Measurements from ENCODE around the gene FOXP1. TPM values are rescaled to one million over a fixed set of nuclear protein-coding genes. Genes with fewer than 3 reads are reported as not detected.
A peak's percentile ranks its signal among the peaks of the same experiment; 100 is the strongest.

Gene FOXP1
- total and polyA plus RNA-seq, 12 donors: 4.8 to 56.0 (median 43.8) TPM

- intact Hi-C loops (cut with DNase I): loop anchor here in 1 of 10 donors (10.0 kb wide), 1 partner anchor 91 kb away; no protein-coding TSS in a partner anchor
- Histone ChIP-seq H3K27me3 (no peaks in the 10 kb centered on the region), H3K4me3 (peak overlapping the region in 8 of 10 donors; percentile 12 to 54 (median 42)), H3K36me3 (no peaks in the 10 kb centered on the region), H3K27ac (peak overlapping the region; percentile 12 to 82 (median 62)), H3K4me1 (peaks cover 0 to 35% (median 25%) of the 10 kb centered on the region in 9 donors), H3K9me3 (no peaks in the 10 kb centered on the region)
- 41 to 51% methylated on average over 4 of the region's 4 CpGs for WGBS, 2 donors
- TF ChIP-seq CTCF (IDR thresholded peaks at IDR 0.05): no peak
- ATAC-seq: peak; percentile 19 to 61 (median 36)
- DNase-seq: peak in 1 of 2 donors; percentile 21
These were observed 357.5 kb downstream of the FOXP1 start for GRCh38 chr3:71225951-71226564.

GRCh38 chr3:71225002-71225684, 358.4 kb downstream of the FOXP1 start:
- H3K4me3 ChIP-seq: peak overlapping the region in 5 of 10 donors; percentile 20 to 54 (median 43)

GRCh38 chr3:71219744-71220638, 363.5 kb downstream of the FOXP1 start:
- Histone ChIP-seq H3K9me3 (peaks cover 0 to 2% (median 0%) of the 10 kb centered on the region in 11 donors), H3K4me1 (peaks cover 0 to 10% (median 5%) of the 10 kb centered on the region in 9 donors), H3K27ac (no peak overlapping the region), H3K36me3 (no peaks in the 10 kb centered on the region), H3K4me3 (no peak overlapping the region), H3K27me3 (no peaks in the 10 kb centered on the region)
- no peak for TF ChIP-seq CTCF (IDR thresholded peaks at IDR 0.05)
- WGBS, 2 donors: 94 to 95% methylated on average over 7 of the region's 7 CpGs
- ATAC-seq (no peak), DNase-seq (no peak)
- intact Hi-C loops (cut with DNase I): loop anchor here in 2 of 10 donors (10.0 kb wide), 2 partner anchors 75 to 85 kb away; no protein-coding TSS in a partner anchor

More at GRCh38 chr3:71225002-71225684, 358.4 kb downstream of the FOXP1 start:
- 70 to 75% methylated on average over 7 of the region's 7 CpGs for WGBS, 2 donors
- peak overlapping the region in 7 of 10 donors; percentile 39 to 82 (median 74) for H3K27ac ChIP-seq
- no peaks in the 10 kb centered on the region for H3K27me3 ChIP-seq
- ATAC-seq: no peak
- no peak for DNase-seq
- H3K36me3 ChIP-seq: no peaks in the 10 kb centered on the region
- peaks cover 0 to 37% (median 25%) of the 10 kb centered on the region in 9 donors for H3K4me1 ChIP-seq
- peaks cover 0 to 2% (median 0%) of the 10 kb centered on the region in 11 donors for H3K9me3 ChIP-seq
- no peak for TF ChIP-seq CTCF (IDR thresholded peaks at IDR 0.05)
- intact Hi-C loops (cut with DNase I): loop anchor here in 1 of 10 donors (10.0 kb wide), 1 partner anchor 90 kb away; no protein-coding TSS in a partner anchor

GRCh38 chr3:71218508-71218907, 365.0 kb downstream of the FOXP1 start:
- TF ChIP-seq CTCF (IDR thresholded peaks at IDR 0.05): no peak
- ATAC-seq (no peak), DNase-seq (no peak)
- no peaks in the 10 kb centered on the region for H3K27me3 ChIP-seq
- H3K9me3 ChIP-seq: peaks cover 0 to 2% (median 0%) of the 10 kb centered on the region in 11 donors
- H3K27ac ChIP-seq: no peak overlapping the region
- H3K4me1 ChIP-seq: peaks cover 0 to 3% (median 0%) of the 10 kb centered on the region in 9 donors
- intact Hi-C loops (cut with DNase I): loop anchor here in 1 of 10 donors (10.0 kb wide), 1 partner anchor 76 kb away; no protein-coding TSS in a partner anchor
- H3K4me3 ChIP-seq: no peak overlapping the region
- WGBS, 2 donors: 92 to 95% methylated on average over 5 of the region's 5 CpGs
- H3K36me3 ChIP-seq: no peaks in the 10 kb centered on the region

Data from heart right ventricle (tissue), 16 donors.